GM12875 (cell line): ENCODE data around the gene ORMDL2.

ENCODE experiments used
- H3K4me3 ChIP-seq: one replicate; pipeline ENCODE4 v1.5.1; 2011; ENCODE audit warnings: low read depth, low read length, control low read depth
- CTCF ChIP-seq: IDR thresholded peaks from 2 replicates; pipeline ENCODE4 v1.5.1; 2011; ENCODE audit warnings: low read depth, mild to moderate bottlenecking, control low read depth, inconsistent platforms, low read length, moderate library complexity, borderline replicate concordance; ENCODE audit not compliant: insufficient read depth

Gene ORMDL2

DNA sequence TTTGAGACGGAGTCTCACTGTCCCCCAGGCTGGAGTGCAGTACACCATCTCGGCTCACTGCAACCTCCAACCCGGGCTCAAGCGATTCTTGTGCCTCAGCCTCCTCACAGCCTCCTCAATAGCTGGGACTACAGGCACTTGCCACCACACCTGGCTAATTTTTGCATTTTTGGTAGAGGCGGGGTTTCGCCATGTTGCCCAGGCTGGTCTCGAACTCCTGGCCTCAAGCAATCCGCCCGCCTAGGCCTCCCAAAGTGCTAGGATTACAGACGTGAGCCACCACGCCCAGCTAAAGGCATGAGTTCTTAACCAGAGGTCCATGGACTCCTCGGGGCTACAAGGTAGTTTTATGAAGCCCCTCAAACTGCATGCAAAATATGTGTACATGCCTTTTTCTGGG lies 2.4 kb upstream of the ORMDL2 start:
- H3K4me3 ChIP-seq, result no peak overlapping the region
- no peak for TF ChIP-seq CTCF

DNA sequence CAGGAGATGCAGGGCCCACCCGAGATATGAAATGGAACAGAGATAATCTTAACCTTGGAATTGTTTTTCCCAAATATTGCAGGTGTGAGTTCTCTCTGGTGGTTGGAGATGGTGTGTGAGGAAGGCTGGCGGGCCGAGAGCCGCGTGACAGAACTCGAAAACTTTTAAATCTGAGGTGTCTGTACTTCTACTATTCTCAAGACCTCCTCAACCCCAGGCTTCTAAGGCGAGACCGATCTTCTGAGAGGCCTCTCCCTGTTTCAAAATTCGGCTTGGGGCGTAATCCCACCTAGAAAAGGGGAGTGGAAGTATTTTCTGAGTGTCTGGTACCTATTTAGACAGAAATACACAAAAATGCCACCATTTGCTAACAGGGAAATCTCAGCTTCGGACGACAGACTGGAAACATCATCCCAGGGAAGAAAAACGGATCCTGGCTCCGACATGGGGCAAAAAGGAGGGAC lies 928 bp upstream of the ORMDL2 start:
- TF ChIP-seq CTCF, result no peak
- peak overlapping the region; percentile 86 for H3K4me3 ChIP-seq

- peak overlapping the region; percentile 81 for H3K4me3 ChIP-seq
- no peak for TF ChIP-seq CTCF
Measured at GRCh38 chr12:55818140-55818728, 393 bp downstream of the ORMDL2 start.

GRCh38 chr12:55818886-55819285 lies 1.0 kb downstream of the ORMDL2 start:
- no peak overlapping the region for H3K4me3 ChIP-seq
- no peak for TF ChIP-seq CTCF

- no peak overlapping the region for H3K4me3 ChIP-seq
- peak; percentile 10; the same call in 1 of the 2 replicates for TF ChIP-seq CTCF
Measured at GRCh38 chr12:55820679-55821078, 2.8 kb downstream of the ORMDL2 start.

DNA sequence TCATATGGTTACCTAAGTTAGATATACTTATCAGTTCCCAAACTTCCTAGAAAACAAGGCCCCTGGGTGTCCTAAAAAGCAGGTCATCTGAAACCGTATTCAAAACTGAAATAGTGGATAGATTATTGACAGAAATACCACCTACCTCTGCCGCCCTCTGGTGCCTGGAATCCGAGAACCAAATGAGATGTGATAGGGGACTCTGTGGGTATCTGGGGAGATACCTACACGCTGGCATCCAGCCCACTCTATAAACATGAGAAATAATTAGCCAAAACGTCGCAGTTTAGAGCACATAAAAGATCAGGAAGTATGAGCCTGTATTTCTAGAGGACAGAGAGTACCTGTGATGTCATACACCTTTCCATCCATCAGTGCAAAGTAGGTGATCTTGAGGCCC lies 4.4 kb downstream of the ORMDL2 start:
- no peak overlapping the region for H3K4me3 ChIP-seq
- no peak for TF ChIP-seq CTCF

DNA sequence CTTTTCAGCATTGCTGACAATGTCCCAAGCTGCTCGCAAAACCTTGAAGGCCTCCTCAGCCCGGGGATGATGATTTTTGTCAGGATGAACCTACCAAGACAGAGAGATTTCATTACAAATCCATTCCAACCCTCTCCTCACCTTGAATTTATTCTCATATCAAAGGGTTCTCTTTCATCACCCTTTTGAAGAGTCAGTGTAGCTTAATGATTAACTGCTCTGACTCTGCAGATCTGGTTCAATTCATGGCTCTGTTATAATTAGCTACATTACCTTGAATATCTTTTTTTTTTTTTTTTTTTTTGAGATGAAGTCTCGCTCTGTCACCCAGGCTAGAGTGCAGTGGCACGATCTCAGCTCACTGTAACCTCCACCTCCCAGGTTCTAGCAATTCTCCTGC lies 5.6 kb downstream of the ORMDL2 start:
- TF ChIP-seq CTCF, result no peak
- H3K4me3 ChIP-seq, result no peak overlapping the region
